SK-N-SH treated with all-trans-retinoic acid at 6 μM for 48 hours (cell line): ENCODE measurements around the gene FRYL.

Source experiments
- ATAC-seq: fragments of 200-7000 bp; cut with Tn5 transposase; 3 replicates; pipeline ENCODE4 v1.9.1; 2020; ENCODE audit warnings: mild to moderate bottlenecking, moderate library complexity
- ARNTL ChIP-seq: fragments of 450-650 bp; formaldehyde crosslinking; IDR thresholded peaks from 2 replicates; pipeline ENCODE4 v1.5.0; 2020; ENCODE audit warnings: low read depth, mild to moderate bottlenecking, moderate library complexity, borderline replicate concordance
- BACH2 ChIP-seq: fragments of 250-450 bp; sonication (Bioruptor Pico); IDR thresholded peaks from 2 replicates; pipeline ENCODE4 v1.9.0; 2021; ENCODE audit warnings: mild to moderate bottlenecking, borderline replicate concordance
- CSDC2 ChIP-seq: fragments of 250-450 bp; sonication (Bioruptor Pico); IDR thresholded peaks from 2 replicates; pipeline ENCODE4 v1.5.0; 2020; ENCODE audit warnings: mild to moderate bottlenecking, moderate library complexity
- CSRNP3 ChIP-seq: fragments of 250-450 bp; sonication (Bioruptor Pico); IDR thresholded peaks from 2 replicates; pipeline ENCODE4 v1.5.1; 2021; ENCODE audit warnings: mild to moderate bottlenecking, moderate library complexity
- ESRRG ChIP-seq: fragments of 250-450 bp; sonication (Bioruptor Pico); IDR thresholded peaks from 2 replicates; pipeline ENCODE4 v1.6.1; 2021; ENCODE audit warnings: mild to moderate bottlenecking
- GLIS3 ChIP-seq: fragments of 250-450 bp; sonication (Bioruptor Pico); IDR thresholded peaks from 2 replicates; pipeline ENCODE4 v1.5.0; 2020; ENCODE audit warnings: mild to moderate bottlenecking, moderate library complexity
- ISL1 ChIP-seq: fragments of 250-450 bp; sonication (Bioruptor Pico); IDR thresholded peaks from 2 replicates; pipeline ENCODE4 v2.1.2; 2022; ENCODE audit warnings: mild to moderate bottlenecking, moderate library complexity
- OSR1 ChIP-seq: fragments of 250-450 bp; sonication (Bioruptor Pico); IDR thresholded peaks from 2 replicates; pipeline ENCODE4 v1.8.0; 2022; ENCODE audit warnings: moderate library complexity, mild to moderate bottlenecking, inconsistent platforms
- PPARA ChIP-seq: fragments of 250-450 bp; sonication (Bioruptor Pico); IDR thresholded peaks from 2 replicates; pipeline ENCODE4 v1.5.0; 2020; ENCODE audit warnings: mild to moderate bottlenecking, borderline replicate concordance
- RARB ChIP-seq: fragments of 250-450 bp; sonication (Bioruptor Pico); IDR thresholded peaks from 2 replicates; pipeline ENCODE4 v1.8.0; 2021; ENCODE audit warnings: mild to moderate bottlenecking, moderate library complexity
- SNAI2 ChIP-seq: fragments of 250-450 bp; sonication (Bioruptor Pico); IDR thresholded peaks from 2 replicates; pipeline ENCODE4 v1.5.0; 2020; ENCODE audit warnings: mild to moderate bottlenecking, moderate library complexity
- TCF4 ChIP-seq: fragments of 250-450 bp; sonication (Bioruptor Pico); IDR thresholded peaks from 2 replicates; pipeline ENCODE4 v1.8.0; 2021; ENCODE audit warnings: mild to moderate bottlenecking, moderate library complexity, borderline replicate concordance
- TOX ChIP-seq: fragments of 250-450 bp; sonication (Bioruptor Pico); IDR thresholded peaks from 2 replicates; pipeline ENCODE4 v1.8.0; 2021; ENCODE audit warnings: mild to moderate bottlenecking, moderate library complexity, borderline replicate concordance
- TSHZ2 ChIP-seq: fragments of 250-450 bp; sonication (Bioruptor Pico); IDR thresholded peaks from 2 replicates; pipeline ENCODE4 v1.5.0; 2020; ENCODE audit warnings: mild to moderate bottlenecking, moderate library complexity
- ZC3H10 ChIP-seq: fragments of 250-450 bp; sonication (Bioruptor Pico); IDR thresholded peaks from 2 replicates; pipeline ENCODE4 v1.5.1; 2021; ENCODE audit warnings: mild to moderate bottlenecking, moderate library complexity
- ZFP3 ChIP-seq: fragments of 250-450 bp; sonication (Bioruptor Pico); IDR thresholded peaks from 2 replicates; pipeline ENCODE4 v1.5.0; 2020; ENCODE audit warnings: mild to moderate bottlenecking, moderate library complexity
- ZFP30 ChIP-seq: fragments of 450-650 bp; formaldehyde crosslinking; IDR thresholded peaks from 2 replicates; pipeline ENCODE4 v1.5.0; 2022; ENCODE audit warnings: mild to moderate bottlenecking, moderate library complexity
- ZNF70 ChIP-seq: fragments of 450-650 bp; formaldehyde crosslinking; IDR thresholded peaks from 2 replicates; pipeline ENCODE4 v1.5.0; 2020; ENCODE audit warnings: mild to moderate bottlenecking, moderate library complexity
- ZNF8 ChIP-seq: fragments of 450-650 bp; formaldehyde crosslinking; IDR thresholded peaks from 2 replicates; pipeline ENCODE4 v1.5.0; 2020; ENCODE audit warnings: mild to moderate bottlenecking, moderate library complexity
- TF ChIP-seq, protein P1 (sequence below): fragments of 250-450 bp; sonication (Bioruptor Pico); IDR thresholded peaks from 2 replicates; pipeline ENCODE4 v1.5.1; 2020; ENCODE audit warnings: low read depth, mild to moderate bottlenecking, moderate library complexity
- TF ChIP-seq, protein P2 (sequence below): fragments of 250-450 bp; sonication (Bioruptor Pico); IDR thresholded peaks from 2 replicates; pipeline ENCODE4 v1.8.0; 2020; ENCODE audit warnings: mild to moderate bottlenecking, moderate library complexity, borderline replicate concordance
- TF ChIP-seq, protein P3 (sequence below): fragments of 250-450 bp; sonication (Bioruptor Pico); IDR thresholded peaks from 2 replicates; pipeline ENCODE4 v1.8.0; 2021; ENCODE audit warnings: low read depth, mild to moderate bottlenecking, moderate library complexity, borderline replicate concordance

Gene FRYL

DNA sequence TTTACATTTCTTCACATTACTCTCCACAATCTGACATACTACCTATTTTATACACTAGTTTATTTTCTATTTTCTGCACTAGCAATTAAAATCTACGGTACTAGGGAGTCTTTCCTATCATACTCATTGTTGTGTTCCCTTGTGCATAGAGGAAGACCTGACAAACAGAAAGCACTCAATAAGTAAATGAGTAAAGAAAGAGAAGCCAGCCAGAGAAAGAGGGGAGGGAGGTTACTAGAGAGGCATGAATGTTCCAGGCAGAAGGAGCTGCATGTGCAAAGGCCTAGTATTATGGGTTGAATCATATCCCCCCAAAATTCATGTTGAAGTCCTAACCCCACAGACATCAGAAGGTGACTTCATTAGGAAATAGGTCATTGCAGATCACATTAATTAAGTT, 176.0 kb downstream of the FRYL start:
- no peak for TF ChIP-seq CSDC2 (CRISPR knock-in tag)
- TF ChIP-seq, protein P1, sequence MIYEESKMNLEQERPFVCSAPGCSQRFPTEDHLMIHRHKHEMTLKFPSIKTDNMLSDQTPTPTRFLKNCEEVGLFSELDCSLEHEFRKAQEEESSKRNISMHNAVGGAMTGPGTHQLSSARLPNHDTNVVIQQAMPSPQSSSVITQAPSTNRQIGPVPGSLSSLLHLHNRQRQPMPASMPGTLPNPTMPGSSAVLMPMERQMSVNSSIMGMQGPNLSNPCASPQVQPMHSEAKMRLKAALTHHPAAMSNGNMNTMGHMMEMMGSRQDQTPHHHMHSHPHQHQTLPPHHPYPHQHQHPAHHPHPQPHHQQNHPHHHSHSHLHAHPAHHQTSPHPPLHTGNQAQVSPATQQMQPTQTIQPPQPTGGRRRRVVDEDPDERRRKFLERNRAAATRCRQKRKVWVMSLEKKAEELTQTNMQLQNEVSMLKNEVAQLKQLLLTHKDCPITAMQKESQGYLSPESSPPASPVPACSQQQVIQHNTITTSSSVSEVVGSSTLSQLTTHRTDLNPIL = no peak
- TF ChIP-seq RARB (CRISPR knock-in tag) = no peak
- no peak for TF ChIP-seq ZFP30 (CRISPR knock-in tag)
- no peak for TF ChIP-seq ISL1 (CRISPR knock-in tag)
- TF ChIP-seq ZC3H10 (CRISPR knock-in tag) = no peak
- TF ChIP-seq PPARA (CRISPR knock-in tag) = no peak
- TF ChIP-seq ZNF70 (CRISPR knock-in tag) = no peak
- TF ChIP-seq ZFP3 (CRISPR knock-in tag) = no peak
- TF ChIP-seq GLIS3 = no peak
- no peak for TF ChIP-seq TOX
- TF ChIP-seq, protein P2, sequence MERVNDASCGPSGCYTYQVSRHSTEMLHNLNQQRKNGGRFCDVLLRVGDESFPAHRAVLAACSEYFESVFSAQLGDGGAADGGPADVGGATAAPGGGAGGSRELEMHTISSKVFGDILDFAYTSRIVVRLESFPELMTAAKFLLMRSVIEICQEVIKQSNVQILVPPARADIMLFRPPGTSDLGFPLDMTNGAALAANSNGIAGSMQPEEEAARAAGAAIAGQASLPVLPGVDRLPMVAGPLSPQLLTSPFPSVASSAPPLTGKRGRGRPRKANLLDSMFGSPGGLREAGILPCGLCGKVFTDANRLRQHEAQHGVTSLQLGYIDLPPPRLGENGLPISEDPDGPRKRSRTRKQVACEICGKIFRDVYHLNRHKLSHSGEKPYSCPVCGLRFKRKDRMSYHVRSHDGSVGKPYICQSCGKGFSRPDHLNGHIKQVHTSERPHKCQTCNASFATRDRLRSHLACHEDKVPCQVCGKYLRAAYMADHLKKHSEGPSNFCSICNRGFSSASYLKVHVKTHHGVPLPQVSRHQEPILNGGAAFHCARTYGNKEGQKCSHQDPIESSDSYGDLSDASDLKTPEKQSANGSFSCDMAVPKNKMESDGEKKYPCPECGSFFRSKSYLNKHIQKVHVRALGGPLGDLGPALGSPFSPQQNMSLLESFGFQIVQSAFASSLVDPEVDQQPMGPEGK (CRISPR knock-in tag) = no peak
- no peak for TF ChIP-seq CSRNP3
- TF ChIP-seq TCF4 (CRISPR knock-in tag) = no peak
- TF ChIP-seq ARNTL = no peak
- no peak for TF ChIP-seq ZNF8 (CRISPR knock-in tag)
- TF ChIP-seq SNAI2 (CRISPR knock-in tag) = no peak
- no peak for TF ChIP-seq OSR1 (CRISPR knock-in tag)
- no peak for ATAC-seq

DNA sequence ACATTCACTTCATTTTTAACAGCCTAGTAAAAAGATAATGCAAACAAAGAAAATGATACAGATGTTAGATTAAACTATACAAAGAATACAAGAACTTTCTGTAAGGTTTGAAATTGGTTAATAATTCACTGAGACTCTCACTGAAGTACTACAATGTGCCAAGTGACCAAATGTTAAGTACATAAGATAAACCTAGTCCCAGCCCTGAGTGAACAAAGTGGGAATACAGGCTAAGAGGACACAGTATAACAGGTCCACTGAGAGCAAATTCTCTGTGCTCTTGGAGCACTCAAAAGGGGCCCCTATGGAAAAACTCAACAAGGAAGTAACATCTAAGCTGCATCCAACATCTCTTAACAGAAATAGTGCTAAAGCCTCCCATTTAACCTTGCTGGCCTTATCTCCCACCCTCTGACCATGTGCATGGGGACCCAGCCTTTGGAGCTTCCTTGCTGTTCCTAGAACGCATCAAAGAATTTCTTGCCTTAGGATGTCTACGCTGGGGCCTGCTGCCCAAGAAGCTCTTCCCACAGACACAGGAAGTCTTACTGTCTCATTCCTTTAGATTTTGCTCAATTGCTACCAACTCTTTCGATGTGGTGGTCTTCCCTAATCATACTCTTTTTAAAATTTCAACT, 176.6 kb downstream of the FRYL start:
- no peak for ATAC-seq
- no peak for TF ChIP-seq CSDC2 (CRISPR knock-in tag)
- no peak for TF ChIP-seq SNAI2 (CRISPR knock-in tag)
- no peak for TF ChIP-seq RARB (CRISPR knock-in tag)
- TF ChIP-seq, protein P3, sequence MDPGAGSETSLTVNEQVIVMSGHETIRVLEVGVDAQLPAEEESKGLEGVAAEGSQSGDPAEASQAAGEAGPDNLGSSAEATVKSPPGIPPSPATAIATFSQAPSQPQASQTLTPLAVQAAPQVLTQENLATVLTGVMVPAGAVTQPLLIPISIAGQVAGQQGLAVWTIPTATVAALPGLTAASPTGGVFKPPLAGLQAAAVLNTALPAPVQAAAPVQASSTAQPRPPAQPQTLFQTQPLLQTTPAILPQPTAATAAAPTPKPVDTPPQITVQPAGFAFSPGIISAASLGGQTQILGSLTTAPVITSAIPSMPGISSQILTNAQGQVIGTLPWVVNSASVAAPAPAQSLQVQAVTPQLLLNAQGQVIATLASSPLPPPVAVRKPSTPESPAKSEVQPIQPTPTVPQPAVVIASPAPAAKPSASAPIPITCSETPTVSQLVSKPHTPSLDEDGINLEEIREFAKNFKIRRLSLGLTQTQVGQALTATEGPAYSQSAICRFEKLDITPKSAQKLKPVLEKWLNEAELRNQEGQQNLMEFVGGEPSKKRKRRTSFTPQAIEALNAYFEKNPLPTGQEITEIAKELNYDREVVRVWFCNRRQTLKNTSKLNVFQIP (CRISPR knock-in tag) = no peak
- TF ChIP-seq GLIS3 = no peak
- TF ChIP-seq ZC3H10 (CRISPR knock-in tag) = no peak
- TF ChIP-seq CSRNP3 = no peak

DNA sequence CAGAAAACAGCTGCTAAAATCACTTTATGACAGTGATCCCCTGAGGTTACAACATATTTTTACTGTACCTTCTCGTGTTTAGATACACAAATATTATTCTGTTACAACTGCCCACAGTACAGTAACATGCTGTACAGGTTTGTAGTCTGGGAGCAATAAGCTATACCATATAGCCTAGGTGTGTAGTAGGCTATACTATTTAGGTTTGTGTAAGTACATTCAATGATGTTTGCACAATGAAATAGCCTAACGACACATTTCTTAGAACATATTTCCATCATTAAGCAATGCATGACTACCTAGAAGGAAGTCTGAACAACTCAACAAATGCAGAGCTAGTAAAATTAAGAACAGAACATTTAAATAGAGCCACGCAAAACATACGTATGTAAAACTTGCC, 177.3 kb downstream of the FRYL start:
- peak; percentile 43 for ATAC-seq
- TF ChIP-seq ISL1 (CRISPR knock-in tag) = no peak
- no peak for TF ChIP-seq GLIS3
- TF ChIP-seq ZFP3 (CRISPR knock-in tag) = no peak
- TF ChIP-seq BACH2 (CRISPR knock-in tag) = no peak
- TF ChIP-seq, protein P3 (CRISPR knock-in tag) = no peak
- TF ChIP-seq, protein P2 (CRISPR knock-in tag) = no peak
- no peak for TF ChIP-seq ZNF70 (CRISPR knock-in tag)
- no peak for TF ChIP-seq ZFP30 (CRISPR knock-in tag)
- TF ChIP-seq CSDC2 (CRISPR knock-in tag) = no peak
- TF ChIP-seq ESRRG (CRISPR knock-in tag) = no peak
- TF ChIP-seq RARB (CRISPR knock-in tag) = no peak
- no peak for TF ChIP-seq TSHZ2
- no peak for TF ChIP-seq ARNTL
- no peak for TF ChIP-seq SNAI2 (CRISPR knock-in tag)
- no peak for TF ChIP-seq OSR1 (CRISPR knock-in tag)
- no peak for TF ChIP-seq ZNF8 (CRISPR knock-in tag)
